ENCODE measurements around the gene CD160. TPM values are rescaled to one million over a fixed set of nuclear protein-coding genes. Genes with fewer than 3 reads are reported as not detected.

CD160 gene
- total RNA-seq, 1 experiment from 2014 or later: not detected

DNA sequence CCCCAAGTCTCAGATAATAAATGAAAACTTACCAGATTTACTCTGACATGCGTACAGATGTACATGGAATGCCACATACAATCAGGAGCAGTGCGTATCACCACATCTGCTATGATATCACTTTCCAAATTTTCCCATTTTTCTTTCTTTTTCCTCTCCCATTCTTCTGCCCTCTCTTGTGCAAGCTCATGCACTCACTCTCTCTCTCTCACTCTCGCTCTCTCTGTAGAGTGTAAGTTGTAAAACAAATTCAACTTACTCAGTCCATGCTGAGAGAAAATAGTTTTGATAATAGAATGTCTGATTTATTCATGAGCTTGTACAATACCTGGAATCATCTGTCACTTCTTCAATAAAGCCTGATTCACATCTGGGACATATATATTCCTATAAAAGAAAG, 69.3 kb downstream of the CD160 start:
- peaks cover 16% of the 10 kb centered on the region; the same call in 1 of the 2 replicates for H3K4me1 ChIP-seq (ENCODE audit: control insufficient read depth, insufficient read depth, low read length)
- in situ Hi-C loops (cut with HindIII; ENCODE audit: low pct_unique_long_range_greater_than_20kb, low sequenced_read_pairs): no loop called here
- POLR2A ChIA-PET: no interaction called here
- no peak overlapping the region for H3K4me3 ChIP-seq (ENCODE audit: low read depth in 2 of 2, low read length in 2 of 2)
- intact Hi-C loops (cut with micrococcal nuclease; ENCODE audit: unreplicated experiment): no loop called here
- ATAC-seq (no peak), DNase-seq (ENCODE audit: low read depth, low spot score) (no peak)
- no peaks in the 10 kb centered on the region for H3K9me3 ChIP-seq (ENCODE audit: control insufficient read depth, insufficient read depth, low read depth, low read length)
- H3K27me3 ChIP-seq (ENCODE audit: control insufficient read depth, insufficient read depth, low read length): no peaks in the 10 kb centered on the region
- TF ChIP-seq, protein P1, sequence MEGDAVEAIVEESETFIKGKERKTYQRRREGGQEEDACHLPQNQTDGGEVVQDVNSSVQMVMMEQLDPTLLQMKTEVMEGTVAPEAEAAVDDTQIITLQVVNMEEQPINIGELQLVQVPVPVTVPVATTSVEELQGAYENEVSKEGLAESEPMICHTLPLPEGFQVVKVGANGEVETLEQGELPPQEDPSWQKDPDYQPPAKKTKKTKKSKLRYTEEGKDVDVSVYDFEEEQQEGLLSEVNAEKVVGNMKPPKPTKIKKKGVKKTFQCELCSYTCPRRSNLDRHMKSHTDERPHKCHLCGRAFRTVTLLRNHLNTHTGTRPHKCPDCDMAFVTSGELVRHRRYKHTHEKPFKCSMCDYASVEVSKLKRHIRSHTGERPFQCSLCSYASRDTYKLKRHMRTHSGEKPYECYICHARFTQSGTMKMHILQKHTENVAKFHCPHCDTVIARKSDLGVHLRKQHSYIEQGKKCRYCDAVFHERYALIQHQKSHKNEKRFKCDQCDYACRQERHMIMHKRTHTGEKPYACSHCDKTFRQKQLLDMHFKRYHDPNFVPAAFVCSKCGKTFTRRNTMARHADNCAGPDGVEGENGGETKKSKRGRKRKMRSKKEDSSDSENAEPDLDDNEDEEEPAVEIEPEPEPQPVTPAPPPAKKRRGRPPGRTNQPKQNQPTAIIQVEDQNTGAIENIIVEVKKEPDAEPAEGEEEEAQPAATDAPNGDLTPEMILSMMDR (IDR thresholded peaks at IDR 0.05): no peak
- CTCF ChIA-PET: no interaction called here
- BruUV-seq (replicated peaks): no TSS peak
- H3K27ac ChIP-seq (ENCODE audit: low read length): no peak overlapping the region
- H3K36me3 ChIP-seq (ENCODE audit: control insufficient read depth, insufficient read depth, low read length): no peaks in the 10 kb centered on the region

Other genes with a start within 250 kb of the CD160 start
- gene GPR89A, start 111.5 kb upstream of the CD160 start, total RNA-seq (2021; ENCODE audit: unreplicated experiment): 21.5 TPM
- gene PDZK1, start 12.1 kb upstream of the CD160 start, total RNA-seq (2021; ENCODE audit: unreplicated experiment): 2.3 TPM
- gene RNF115, start 104.6 kb downstream of the CD160 start, total RNA-seq (2021; ENCODE audit: unreplicated experiment): 14.5 TPM
- gene POLR3C, start 104.7 kb downstream of the CD160 start, total RNA-seq (2021; ENCODE audit: unreplicated experiment): 35.1 TPM
- gene NUDT17, start 126.1 kb downstream of the CD160 start, total RNA-seq (2021; ENCODE audit: unreplicated experiment): 3.7 TPM
- 68.1 TPM for gene PIAS3, start 139.6 kb downstream of the CD160 start, total RNA-seq (2021; ENCODE audit: unreplicated experiment)
- gene ANKRD35, start 166.4 kb downstream of the CD160 start, total RNA-seq (2021; ENCODE audit: unreplicated experiment): not detected
- gene ITGA10, start 190.6 kb downstream of the CD160 start, total RNA-seq (2021; ENCODE audit: unreplicated experiment): 2.2 TPM
- 27.4 TPM for gene PEX11B, start 199.2 kb downstream of the CD160 start, total RNA-seq (2021; ENCODE audit: unreplicated experiment)
- 172 TPM for gene RBM8A, start 208.0 kb downstream of the CD160 start, total RNA-seq (2021; ENCODE audit: unreplicated experiment)
- gene LIX1L, start 238.5 kb downstream of the CD160 start, total RNA-seq (2021; ENCODE audit: unreplicated experiment): 23.3 TPM
- 1.4 TPM for gene ANKRD34A, start 245.1 kb downstream of the CD160 start, total RNA-seq (2021; ENCODE audit: unreplicated experiment)
- gene POLR3GL, start 245.2 kb downstream of the CD160 start, total RNA-seq (2021; ENCODE audit: unreplicated experiment): 14.9 TPM